NCI-H146 treated with DMSO at 0.1 percent for 48 hours (cell line): Measurements from ENCODE around the gene TRPC4AP.

Experiments used
- DNase-seq: peaks from one replicate; lab custom pipeline; 2025; ENCODE audit not compliant: unreplicated experiment; lab: John Stamatoyannopoulos, UW

The TRPC4AP gene

GRCh38 chr20:35003211-35004031 lies 89.2 kb downstream of the TRPC4AP start:
- no peak for DNase-seq

GRCh38 chr20:35002426-35003210 lies 90.0 kb downstream of the TRPC4AP start:
- no peak for DNase-seq

GRCh38 chr20:35001596-35002362 lies 90.8 kb downstream of the TRPC4AP start:
- no peak for DNase-seq

GRCh38 chr20:35000922-35001595 lies 91.5 kb downstream of the TRPC4AP start:
- DNase-seq = no peak

GRCh38 chr20:35000311-35000921 lies 92.2 kb downstream of the TRPC4AP start:
- DNase-seq = no peak

GRCh38 chr20:34999782-35000181 lies 92.8 kb downstream of the TRPC4AP start:
- DNase-seq = no peak

GRCh38 chr20:34999021-34999451 lies 93.6 kb downstream of the TRPC4AP start:
- DNase-seq = no peak

GRCh38 chr20:34998331-34998950 lies 94.2 kb downstream of the TRPC4AP start:
- DNase-seq = no peak

GRCh38 chr20:34997774-34998173 lies 94.8 kb downstream of the TRPC4AP start:
- DNase-seq = no peak

GRCh38 chr20:34997131-34997561 lies 95.5 kb downstream of the TRPC4AP start:
- DNase-seq = no peak

GRCh38 chr20:34996243-34997028 lies 96.2 kb downstream of the TRPC4AP start:
- no peak for DNase-seq

GRCh38 chr20:34995696-34996095 lies 96.9 kb downstream of the TRPC4AP start:
- DNase-seq = no peak

- DNase-seq = no peak
Measured at GRCh38 chr20:34995192-34995591, 97.4 kb downstream of the TRPC4AP start.

- DNase-seq = no peak
Measured at GRCh38 chr20:34994509-34995131, 98.0 kb downstream of the TRPC4AP start.

GRCh38 chr20:34993941-34994508 lies 98.6 kb downstream of the TRPC4AP start:
- no peak for DNase-seq

GRCh38 chr20:34992751-34993417 lies 99.7 kb downstream of the TRPC4AP start:
- DNase-seq = no peak

- no peak for DNase-seq
Measured at GRCh38 chr20:34990661-34991214, 101.9 kb downstream of the TRPC4AP start.
